Ishikawa (cell line): ENCODE results near the gene TNFSF11.

Experiments
- CEBPB ChIP-seq: IDR thresholded peaks from 2 replicates; pipeline ENCODE4 v1.6.1; 2012
- CREB1 ChIP-seq: IDR thresholded peaks from 2 replicates; pipeline ENCODE4 v1.6.1; 2012; ENCODE audit warnings: low read depth
- EGR1 ChIP-seq: IDR thresholded peaks from 2 replicates; pipeline ENCODE4 v1.6.1; 2012
- EP300 ChIP-seq: IDR thresholded peaks from 2 replicates; pipeline ENCODE4 v1.6.1; 2012; ENCODE audit warnings: borderline replicate concordance
- FOXM1 ChIP-seq: IDR thresholded peaks from 2 replicates; pipeline ENCODE4 v1.6.1; 2012; ENCODE audit warnings: low read depth, borderline replicate concordance
- NFIC ChIP-seq: IDR thresholded peaks from 2 replicates; pipeline ENCODE4 v1.6.1; 2012
- RAD21 ChIP-seq: IDR thresholded peaks from 2 replicates; pipeline ENCODE4 v1.6.1; 2012; ENCODE audit warnings: low read depth
- TAF1 ChIP-seq: IDR thresholded peaks from 2 replicates; pipeline ENCODE4 v1.6.1; 2012; ENCODE audit warnings: low read depth, mild to moderate bottlenecking
- TCF12 ChIP-seq: IDR thresholded peaks from 2 replicates; pipeline ENCODE4 v1.6.1; 2012; ENCODE audit warnings: low read depth
- TEAD4 ChIP-seq: IDR thresholded peaks from 2 replicates; pipeline ENCODE4 v1.6.1; 2012
- USF1 ChIP-seq: IDR thresholded peaks from 2 replicates; pipeline ENCODE4 v1.6.1; 2012
- YY1 ChIP-seq: IDR thresholded peaks from 2 replicates; pipeline ENCODE4 v1.6.1; 2012; ENCODE audit warnings: low read depth
- ZBTB7A ChIP-seq: IDR thresholded peaks from 2 replicates; pipeline ENCODE4 v1.6.1; 2012; ENCODE audit warnings: low read depth
- TF ChIP-seq, protein P1 (sequence below): IDR thresholded peaks from 2 replicates; pipeline ENCODE4 v1.6.1; 2012; ENCODE audit warnings: low read depth, mild to moderate bottlenecking
- TF ChIP-seq, protein P2 (sequence below): IDR thresholded peaks from 2 replicates; pipeline ENCODE4 v1.6.1; 2012

The TNFSF11 gene

DNA sequence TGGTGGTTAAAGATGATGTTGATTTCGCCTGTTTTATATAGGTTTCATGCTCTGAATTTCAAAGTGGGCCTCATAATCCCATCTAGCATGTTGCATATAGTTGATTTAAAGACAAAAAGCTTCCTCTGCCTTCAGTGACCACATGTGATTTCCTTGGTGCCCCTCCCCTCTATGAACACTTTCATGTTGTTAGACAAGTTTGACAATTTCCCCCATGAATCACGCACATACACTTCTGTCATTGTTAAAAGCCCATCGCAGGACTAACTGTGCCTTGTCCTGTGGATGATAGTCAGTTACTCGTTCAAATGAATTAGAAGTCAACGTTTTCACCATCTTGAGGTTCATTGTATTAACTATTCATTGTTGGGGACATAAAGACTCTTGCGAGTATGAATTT, 6.7 kb downstream of the TNFSF11 start:
- TF ChIP-seq USF1 (no peak), ZBTB7A (no peak), EP300 (no peak), CREB1 (no peak), RAD21 (no peak), NFIC (no peak), FOXM1 (no peak), EGR1 (no peak), CEBPB (no peak), YY1 (no peak), TAF1 (no peak), TCF12 (no peak), TEAD4 (no peak)
- TF ChIP-seq, protein P1, sequence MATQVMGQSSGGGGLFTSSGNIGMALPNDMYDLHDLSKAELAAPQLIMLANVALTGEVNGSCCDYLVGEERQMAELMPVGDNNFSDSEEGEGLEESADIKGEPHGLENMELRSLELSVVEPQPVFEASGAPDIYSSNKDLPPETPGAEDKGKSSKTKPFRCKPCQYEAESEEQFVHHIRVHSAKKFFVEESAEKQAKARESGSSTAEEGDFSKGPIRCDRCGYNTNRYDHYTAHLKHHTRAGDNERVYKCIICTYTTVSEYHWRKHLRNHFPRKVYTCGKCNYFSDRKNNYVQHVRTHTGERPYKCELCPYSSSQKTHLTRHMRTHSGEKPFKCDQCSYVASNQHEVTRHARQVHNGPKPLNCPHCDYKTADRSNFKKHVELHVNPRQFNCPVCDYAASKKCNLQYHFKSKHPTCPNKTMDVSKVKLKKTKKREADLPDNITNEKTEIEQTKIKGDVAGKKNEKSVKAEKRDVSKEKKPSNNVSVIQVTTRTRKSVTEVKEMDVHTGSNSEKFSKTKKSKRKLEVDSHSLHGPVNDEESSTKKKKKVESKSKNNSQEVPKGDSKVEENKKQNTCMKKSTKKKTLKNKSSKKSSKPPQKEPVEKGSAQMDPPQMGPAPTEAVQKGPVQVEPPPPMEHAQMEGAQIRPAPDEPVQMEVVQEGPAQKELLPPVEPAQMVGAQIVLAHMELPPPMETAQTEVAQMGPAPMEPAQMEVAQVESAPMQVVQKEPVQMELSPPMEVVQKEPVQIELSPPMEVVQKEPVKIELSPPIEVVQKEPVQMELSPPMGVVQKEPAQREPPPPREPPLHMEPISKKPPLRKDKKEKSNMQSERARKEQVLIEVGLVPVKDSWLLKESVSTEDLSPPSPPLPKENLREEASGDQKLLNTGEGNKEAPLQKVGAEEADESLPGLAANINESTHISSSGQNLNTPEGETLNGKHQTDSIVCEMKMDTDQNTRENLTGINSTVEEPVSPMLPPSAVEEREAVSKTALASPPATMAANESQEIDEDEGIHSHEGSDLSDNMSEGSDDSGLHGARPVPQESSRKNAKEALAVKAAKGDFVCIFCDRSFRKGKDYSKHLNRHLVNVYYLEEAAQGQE = no peak
- TF ChIP-seq, protein P2, sequence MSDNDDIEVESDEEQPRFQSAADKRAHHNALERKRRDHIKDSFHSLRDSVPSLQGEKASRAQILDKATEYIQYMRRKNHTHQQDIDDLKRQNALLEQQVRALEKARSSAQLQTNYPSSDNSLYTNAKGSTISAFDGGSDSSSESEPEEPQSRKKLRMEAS = no peak

GRCh38 chr13:42581427-42581826, 7.5 kb downstream of the TNFSF11 start:
- no peak for TF ChIP-seq FOXM1
- TF ChIP-seq, protein P2 = no peak
- no peak for TF ChIP-seq NFIC
- TF ChIP-seq TCF12 = no peak
- no peak for TF ChIP-seq ZBTB7A
- no peak for TF ChIP-seq CREB1
- no peak for TF ChIP-seq TEAD4
- TF ChIP-seq TAF1 = no peak
- TF ChIP-seq, protein P1 = no peak
- no peak for TF ChIP-seq CEBPB
- no peak for TF ChIP-seq RAD21
- no peak for TF ChIP-seq EP300
- no peak for TF ChIP-seq USF1
- no peak for TF ChIP-seq YY1
- TF ChIP-seq EGR1 = no peak

- TF ChIP-seq, protein P1 = no peak
- TF ChIP-seq TAF1 = no peak
- no peak for TF ChIP-seq CREB1
- no peak for TF ChIP-seq RAD21
- TF ChIP-seq TEAD4 = no peak
- TF ChIP-seq TCF12 = no peak
- TF ChIP-seq EP300 = no peak
- no peak for TF ChIP-seq YY1
- no peak for TF ChIP-seq EGR1
- TF ChIP-seq NFIC = no peak
- no peak for TF ChIP-seq ZBTB7A
- TF ChIP-seq CEBPB = no peak
- TF ChIP-seq, protein P2 = no peak
- no peak for TF ChIP-seq FOXM1
- no peak for TF ChIP-seq USF1
These were observed 17.6 kb downstream of the TNFSF11 start for GRCh38 chr13:42591602-42592001.
